NCI-H187 (cell line): Measurements from ENCODE around the gene CIAPIN1.

Experiments
- DNase-seq, 2 experiments: peaks; one replicate each; lab custom pipeline; 2025; lab: John Stamatoyannopoulos, UW

The CIAPIN1 gene

DNA sequence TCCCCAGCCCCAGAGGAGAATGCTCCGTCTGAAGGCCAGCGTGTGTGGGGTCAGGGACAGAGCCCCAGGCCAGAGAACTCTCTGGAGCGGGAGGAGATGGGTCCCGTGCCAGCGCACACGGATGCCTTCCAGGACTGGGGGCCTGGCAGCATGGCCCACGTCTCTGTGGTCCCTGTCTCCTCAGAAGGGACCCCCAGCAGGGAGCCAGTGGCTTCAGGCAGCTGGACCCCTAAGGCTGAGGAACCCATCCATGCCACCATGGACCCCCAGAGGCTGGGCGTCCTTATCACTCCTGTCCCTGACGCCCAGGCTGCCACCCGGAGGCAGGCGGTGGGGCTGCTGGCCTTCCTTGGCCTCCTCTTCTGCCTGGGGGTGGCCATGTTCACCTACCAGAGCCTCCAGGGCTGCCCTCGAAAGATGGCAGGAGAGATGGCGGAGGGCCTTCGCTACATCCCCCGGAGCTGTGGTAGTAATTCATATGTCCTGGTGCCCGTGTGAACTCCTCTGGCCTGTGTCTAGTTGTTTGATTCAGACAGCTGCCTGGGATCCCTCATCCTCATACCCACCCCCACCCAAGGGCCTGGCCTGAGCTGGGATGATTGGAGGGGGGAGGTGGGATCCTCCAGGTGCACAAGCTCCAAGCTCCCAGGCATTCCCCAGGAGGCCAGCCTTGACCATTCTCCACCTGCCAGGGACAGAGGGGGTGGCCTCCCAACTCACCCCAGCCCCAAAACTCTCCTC lies 64.5 kb downstream of the CIAPIN1 start:
- no peak for DNase-seq

DNA sequence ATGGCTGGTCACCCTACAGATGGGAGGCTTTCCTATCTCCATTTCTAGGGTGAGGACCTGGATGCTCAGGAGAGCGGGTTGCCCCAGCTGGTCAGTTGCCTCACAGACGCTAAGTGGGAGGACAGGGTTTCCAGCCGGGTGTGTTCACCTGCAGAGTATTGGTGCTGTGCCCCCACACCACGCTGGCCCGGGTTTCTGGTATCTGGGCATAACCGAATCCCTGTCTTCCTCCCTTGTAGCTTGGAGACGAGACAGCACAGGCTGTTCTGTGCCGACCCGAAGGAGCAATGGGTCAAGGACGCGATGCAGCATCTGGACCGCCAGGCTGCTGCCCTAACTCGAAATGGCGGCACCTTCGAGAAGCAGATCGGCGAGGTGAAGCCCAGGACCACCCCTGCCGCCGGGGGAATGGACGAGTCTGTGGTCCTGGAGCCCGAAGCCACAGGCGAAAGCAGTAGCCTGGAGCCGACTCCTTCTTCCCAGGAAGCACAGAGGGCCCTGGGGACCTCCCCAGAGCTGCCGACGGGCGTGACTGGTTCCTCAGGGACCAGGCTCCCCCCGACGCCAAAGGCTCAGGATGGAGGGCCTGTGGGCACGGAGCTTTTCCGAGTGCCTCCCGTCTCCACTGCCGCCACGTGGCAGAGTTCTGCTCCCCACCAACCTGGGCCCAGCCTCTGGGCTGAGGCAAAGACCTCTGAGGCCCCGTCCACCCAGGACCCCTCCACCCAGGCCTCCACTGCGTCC lies 65.2 kb downstream of the CIAPIN1 start:
- no peak for DNase-seq

DNA sequence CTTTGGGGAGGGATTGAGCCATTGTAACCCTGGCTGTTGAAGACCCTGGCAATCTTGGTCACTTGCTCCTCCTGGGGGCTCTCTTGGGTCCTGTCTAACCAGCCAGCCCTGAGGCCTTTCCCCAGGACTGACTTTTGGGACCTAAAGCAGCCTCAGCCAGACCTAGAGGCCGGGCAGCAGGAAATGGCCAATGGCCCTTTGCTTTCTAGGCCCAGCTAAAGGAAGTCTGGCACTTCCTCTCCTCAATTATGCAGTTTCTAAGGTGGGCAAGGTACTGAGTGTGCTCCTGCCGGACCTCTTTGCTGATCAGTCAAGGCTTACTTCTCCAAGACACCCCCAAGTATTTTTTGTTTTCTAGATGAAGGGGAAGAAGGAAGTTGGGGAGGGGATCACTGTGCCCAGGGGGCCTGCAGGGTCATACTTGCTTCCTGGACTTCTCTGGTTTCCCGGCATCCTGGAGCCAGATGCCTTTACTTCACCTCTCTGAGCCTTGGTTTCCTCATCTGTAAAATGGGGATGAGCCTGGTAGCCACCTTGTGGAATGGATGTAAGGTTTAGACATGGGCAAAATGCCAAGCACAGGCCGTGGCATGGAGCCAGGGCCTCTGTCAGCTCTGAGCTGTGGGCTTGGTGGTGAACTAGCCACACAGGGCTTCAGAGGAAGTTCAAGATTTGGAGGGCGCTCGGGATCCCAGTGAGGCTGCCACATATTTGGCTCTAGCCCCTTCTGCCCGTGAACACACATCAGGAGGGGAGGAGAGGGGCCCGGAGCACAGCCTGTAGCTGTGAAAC lies 66.3 kb downstream of the CIAPIN1 start:
- no peak for DNase-seq

GRCh38 chr16:57379579-57379978 lies 67.6 kb downstream of the CIAPIN1 start:
- DNase-seq: no peak
